Glutamatergic neuron (in vitro differentiated cells): ENCODE data around the gene PEAR1. TPM values are rescaled to one million over a fixed set of nuclear protein-coding genes. Genes with fewer than 3 reads are reported as not detected.

ENCODE experiments used
- DNase-seq: peaks from one replicate; pipeline ENCODE4 v3.0.0; 2022
- H3K27ac Mint-ChIP-seq: one replicate; pipeline ENCODE4 v1.8.0; 2020; ENCODE audit warnings: mild to moderate bottlenecking, mixed read lengths, inconsistent platforms; ENCODE audit not compliant: unreplicated experiment
- H3K27me3 Mint-ChIP-seq: one replicate; pipeline ENCODE4 v1.8.0; 2020; ENCODE audit warnings: mild to moderate bottlenecking, moderate library complexity, mixed read lengths, inconsistent platforms; ENCODE audit not compliant: unreplicated experiment
- H3K36me3 Mint-ChIP-seq: one replicate; pipeline ENCODE4 v1.8.0; 2020; ENCODE audit warnings: mild to moderate bottlenecking, mixed read lengths, inconsistent platforms; ENCODE audit not compliant: unreplicated experiment
- H3K4me1 Mint-ChIP-seq: one replicate; pipeline ENCODE4 v1.8.0; 2020; ENCODE audit warnings: mild to moderate bottlenecking, low read depth, mixed read lengths, inconsistent platforms; ENCODE audit not compliant: unreplicated experiment
- H3K4me3 Mint-ChIP-seq: one replicate; pipeline ENCODE4 v1.8.0; 2020; ENCODE audit warnings: mild to moderate bottlenecking, mixed read lengths, inconsistent platforms; ENCODE audit not compliant: unreplicated experiment
- H3K9me3 Mint-ChIP-seq: one replicate; pipeline ENCODE4 v1.8.0; 2020; ENCODE audit warnings: mild to moderate bottlenecking, moderate library complexity, mixed read lengths, inconsistent platforms; ENCODE audit not compliant: unreplicated experiment
- total RNA-seq: library from RNA; stranded (reverse); fragmentation: NEBNext Ultra II Directional; extraction: Animal tissue kit (Norgen Biotek cat#: 25700); gene quantifications from one replicate; pipeline ENCODE4 v1.2.1, GENCODE V29; 2021; ENCODE audit not compliant: unreplicated experiment
- TF ChIP-seq, protein P1 (sequence below): fragments of 200-600 bp; sonication (generic); IDR thresholded peaks from one replicate; pipeline ENCODE4 v1.5.0; 2021; ENCODE audit not compliant: partially characterized antibody, unreplicated experiment

PEAR1 gene
- total RNA-seq, 1 donor from 2014 or later = 1.2 TPM

DNA sequence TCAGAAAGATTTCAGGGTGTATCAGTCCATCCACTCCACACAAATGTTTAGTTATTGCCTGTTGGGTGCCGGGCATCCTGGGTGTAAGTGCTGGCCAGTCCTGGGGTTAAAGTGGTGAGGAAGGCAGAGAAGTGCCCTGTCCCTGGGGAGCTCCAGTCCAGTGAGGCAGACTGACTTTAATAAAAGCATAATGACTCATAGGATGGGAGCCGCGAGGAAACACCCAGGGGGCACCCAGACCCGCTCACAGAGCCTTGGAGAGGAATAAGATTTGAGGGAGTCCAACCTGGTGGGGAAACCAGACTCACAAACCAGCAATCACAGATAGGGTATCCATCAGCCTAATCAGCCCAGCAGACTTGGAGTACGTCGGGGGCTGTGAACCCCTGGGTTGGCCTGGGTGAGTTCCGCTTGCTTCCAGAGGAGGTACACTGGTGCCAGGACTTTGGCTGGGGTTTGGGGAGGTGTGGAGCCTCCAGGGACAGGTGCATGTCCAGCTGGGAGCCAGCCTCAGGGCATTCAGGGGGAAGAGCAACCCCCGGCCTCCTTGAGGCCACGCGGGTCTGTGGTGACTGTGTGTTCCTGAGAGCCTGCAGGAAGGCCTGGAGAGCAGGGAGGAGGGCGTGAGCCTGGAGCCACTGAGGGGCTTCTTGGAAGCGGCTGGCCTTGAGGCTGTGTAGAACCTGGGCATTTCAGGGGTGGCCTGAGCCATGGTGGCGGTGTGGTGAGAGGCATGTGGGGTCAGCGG, 3.7 kb downstream of the PEAR1 start:
- DNase-seq = no peak
- TF ChIP-seq, protein P1, sequence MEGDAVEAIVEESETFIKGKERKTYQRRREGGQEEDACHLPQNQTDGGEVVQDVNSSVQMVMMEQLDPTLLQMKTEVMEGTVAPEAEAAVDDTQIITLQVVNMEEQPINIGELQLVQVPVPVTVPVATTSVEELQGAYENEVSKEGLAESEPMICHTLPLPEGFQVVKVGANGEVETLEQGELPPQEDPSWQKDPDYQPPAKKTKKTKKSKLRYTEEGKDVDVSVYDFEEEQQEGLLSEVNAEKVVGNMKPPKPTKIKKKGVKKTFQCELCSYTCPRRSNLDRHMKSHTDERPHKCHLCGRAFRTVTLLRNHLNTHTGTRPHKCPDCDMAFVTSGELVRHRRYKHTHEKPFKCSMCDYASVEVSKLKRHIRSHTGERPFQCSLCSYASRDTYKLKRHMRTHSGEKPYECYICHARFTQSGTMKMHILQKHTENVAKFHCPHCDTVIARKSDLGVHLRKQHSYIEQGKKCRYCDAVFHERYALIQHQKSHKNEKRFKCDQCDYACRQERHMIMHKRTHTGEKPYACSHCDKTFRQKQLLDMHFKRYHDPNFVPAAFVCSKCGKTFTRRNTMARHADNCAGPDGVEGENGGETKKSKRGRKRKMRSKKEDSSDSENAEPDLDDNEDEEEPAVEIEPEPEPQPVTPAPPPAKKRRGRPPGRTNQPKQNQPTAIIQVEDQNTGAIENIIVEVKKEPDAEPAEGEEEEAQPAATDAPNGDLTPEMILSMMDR = no peak
- H3K27ac Mint-ChIP-seq = no peak overlapping the region
- H3K4me3 Mint-ChIP-seq = no peak overlapping the region
- H3K36me3 Mint-ChIP-seq = no peaks in the 10 kb centered on the region
- peaks cover 3% of the 10 kb centered on the region for H3K9me3 Mint-ChIP-seq
- H3K27me3 Mint-ChIP-seq = peaks cover 21% of the 10 kb centered on the region
- H3K4me1 Mint-ChIP-seq = peaks cover 6% of the 10 kb centered on the region

DNA sequence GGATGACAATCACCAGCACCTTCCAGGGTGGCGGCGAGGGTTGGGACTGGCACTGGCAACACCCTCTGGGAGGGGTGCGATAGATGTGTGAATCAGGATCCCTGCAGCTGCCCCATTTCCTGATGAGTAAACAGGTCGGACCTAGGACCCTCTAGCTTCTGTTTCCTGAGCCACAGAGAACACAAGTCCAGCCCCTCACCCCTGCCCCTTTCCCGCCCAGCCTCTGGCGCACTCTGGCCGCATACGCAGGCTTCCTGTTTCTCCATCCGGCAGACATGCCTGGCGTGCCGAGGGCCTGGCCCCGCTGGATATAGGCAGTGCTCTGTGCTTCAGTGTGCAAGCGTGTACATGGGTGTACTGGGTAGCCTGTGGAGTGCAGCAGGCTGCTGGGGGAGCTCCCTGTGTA, 4.6 kb downstream of the PEAR1 start:
- Mint-ChIP-seq H3K4me1 (peaks cover 8% of the 10 kb centered on the region), H3K9me3 (peaks cover 4% of the 10 kb centered on the region), H3K4me3 (no peak overlapping the region), H3K36me3 (no peaks in the 10 kb centered on the region), H3K27ac (no peak overlapping the region), H3K27me3 (peaks cover 23% of the 10 kb centered on the region)
- no peak for DNase-seq
- TF ChIP-seq, protein P1 = no peak

DNA sequence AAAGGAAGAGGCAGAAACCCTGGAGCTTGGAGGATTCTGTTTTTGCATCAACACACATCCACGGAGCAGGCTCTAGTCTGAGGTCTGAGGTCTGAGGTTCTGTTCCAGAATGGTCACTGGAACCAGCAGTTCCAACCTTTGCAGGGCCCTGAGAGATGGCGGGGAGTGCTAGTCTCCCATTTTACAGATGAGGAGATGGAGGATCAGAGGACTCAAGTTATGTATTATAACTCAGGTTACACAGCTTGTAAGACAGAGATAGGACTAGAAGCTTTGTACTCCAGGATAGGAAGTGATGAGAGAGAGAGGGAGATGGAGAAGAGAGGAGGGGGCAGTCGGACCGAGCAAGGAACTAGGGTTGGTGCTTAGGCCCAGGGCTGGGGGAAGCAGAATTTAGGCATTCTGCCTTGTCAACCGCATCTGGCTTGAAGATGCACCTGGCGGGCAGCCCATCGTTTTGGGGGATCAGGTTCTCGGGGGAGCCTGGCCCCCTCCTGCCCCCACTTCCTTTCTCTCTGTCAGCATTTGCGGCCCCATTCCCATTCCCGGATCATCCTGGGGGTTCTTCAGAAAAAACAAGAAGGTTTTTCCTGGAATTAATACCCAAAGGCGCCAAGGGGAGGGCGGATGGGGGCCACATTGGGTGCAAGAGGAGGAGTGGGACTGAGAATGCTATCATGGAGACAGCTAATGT, 5.6 kb downstream of the PEAR1 start:
- Mint-ChIP-seq H3K27me3 (peaks cover 23% of the 10 kb centered on the region), H3K4me1 (peaks cover 8% of the 10 kb centered on the region), H3K27ac (no peak overlapping the region), H3K4me3 (no peak overlapping the region), H3K9me3 (peaks cover 4% of the 10 kb centered on the region), H3K36me3 (no peaks in the 10 kb centered on the region)
- TF ChIP-seq, protein P1 = no peak
- no peak for DNase-seq

DNA sequence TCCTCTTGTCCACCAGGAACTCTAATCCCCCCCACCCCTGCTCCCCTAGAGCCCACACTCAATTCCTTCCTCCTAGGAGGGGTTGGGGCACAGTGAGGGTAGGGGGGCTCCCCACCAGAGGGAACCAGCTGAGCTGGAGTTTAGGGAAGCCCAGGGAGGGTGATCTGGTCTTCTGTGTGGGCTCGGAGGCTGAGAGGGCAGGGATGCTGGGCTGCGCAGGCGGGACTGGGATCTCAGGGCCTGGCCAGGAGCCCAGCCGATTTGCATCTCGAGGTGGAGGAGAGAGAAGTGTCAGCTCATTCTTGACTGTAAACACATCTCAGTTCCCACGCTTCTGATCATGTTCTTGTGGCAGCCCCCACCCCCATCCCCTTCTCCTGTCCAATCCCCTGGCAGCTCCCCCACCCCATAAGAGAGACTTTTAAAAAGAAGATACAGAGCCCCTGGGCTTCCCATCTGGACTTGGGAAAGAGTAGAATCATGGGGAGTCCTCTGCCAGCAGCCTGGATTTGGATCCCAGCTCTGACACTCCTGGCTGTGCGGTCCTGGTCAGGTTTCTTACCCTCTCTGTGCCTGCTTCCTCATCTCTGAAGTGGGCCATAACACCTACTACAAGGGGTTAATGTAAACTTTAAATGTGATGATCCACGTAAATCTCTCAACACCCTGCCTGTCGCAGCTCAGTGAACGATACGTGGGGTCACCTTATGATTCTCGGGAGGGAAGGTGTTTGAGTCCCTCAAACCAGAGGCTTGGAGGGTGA, 6.6 kb downstream of the PEAR1 start:
- H3K4me3 Mint-ChIP-seq = no peak overlapping the region
- no peaks in the 10 kb centered on the region for H3K36me3 Mint-ChIP-seq
- H3K9me3 Mint-ChIP-seq = peaks cover 4% of the 10 kb centered on the region

More for the DNA sequence above, 6.6 kb downstream of the PEAR1 start:
- H3K27ac Mint-ChIP-seq = no peak overlapping the region
- peaks cover 20% of the 10 kb centered on the region for H3K27me3 Mint-ChIP-seq
- DNase-seq = no peak
- TF ChIP-seq, protein P1 = no peak
- H3K4me1 Mint-ChIP-seq = peaks cover 5% of the 10 kb centered on the region
